Fibroblast of lung (primary cell): ENCODE measurements around the gene RPRD1B.

Experiments
- EZH2 ChIP-seq: IDR thresholded peaks from 2 replicates; pipeline ENCODE4 v1.5.1; 2012; ENCODE audit warnings: low read length, control low read depth, mild to moderate bottlenecking; ENCODE audit errors: missing control alignments
- TF ChIP-seq, protein P1 (sequence below), 2 donors: IDR thresholded peaks in 1 of 2; conservative IDR thresholded peaks in 1 of 2; 1 replicate in 1 of 2; 2 replicates in 1 of 2; pipeline ENCODE4 v1.5.1; 2011 to 2012; ENCODE audit warnings: low read length in 2 of 2, control low read depth in 1 of 2, inconsistent platforms in 1 of 2, low read depth in 1 of 2, mild to moderate bottlenecking in 1 of 2

DNA sequence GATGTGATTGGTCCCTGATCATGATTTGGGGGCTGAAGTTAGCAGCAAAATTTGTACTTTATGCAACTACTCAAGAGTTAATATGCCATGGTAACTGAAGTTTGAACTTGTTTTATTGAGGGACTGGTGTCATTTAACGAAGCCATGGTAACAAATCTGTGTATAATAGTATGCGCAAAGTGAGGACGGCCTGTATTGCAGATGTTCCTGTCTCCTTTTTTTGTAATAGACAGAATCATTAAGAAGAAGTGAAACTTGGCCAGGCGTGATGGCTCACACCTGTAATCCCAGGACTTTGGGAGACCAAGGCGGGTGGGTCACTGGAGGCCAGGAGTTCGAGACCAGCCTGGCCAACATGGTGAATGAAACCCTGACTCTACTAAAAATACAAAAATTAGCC is 22.3 kb downstream of the RPRD1B start:
- TF ChIP-seq, protein P1, sequence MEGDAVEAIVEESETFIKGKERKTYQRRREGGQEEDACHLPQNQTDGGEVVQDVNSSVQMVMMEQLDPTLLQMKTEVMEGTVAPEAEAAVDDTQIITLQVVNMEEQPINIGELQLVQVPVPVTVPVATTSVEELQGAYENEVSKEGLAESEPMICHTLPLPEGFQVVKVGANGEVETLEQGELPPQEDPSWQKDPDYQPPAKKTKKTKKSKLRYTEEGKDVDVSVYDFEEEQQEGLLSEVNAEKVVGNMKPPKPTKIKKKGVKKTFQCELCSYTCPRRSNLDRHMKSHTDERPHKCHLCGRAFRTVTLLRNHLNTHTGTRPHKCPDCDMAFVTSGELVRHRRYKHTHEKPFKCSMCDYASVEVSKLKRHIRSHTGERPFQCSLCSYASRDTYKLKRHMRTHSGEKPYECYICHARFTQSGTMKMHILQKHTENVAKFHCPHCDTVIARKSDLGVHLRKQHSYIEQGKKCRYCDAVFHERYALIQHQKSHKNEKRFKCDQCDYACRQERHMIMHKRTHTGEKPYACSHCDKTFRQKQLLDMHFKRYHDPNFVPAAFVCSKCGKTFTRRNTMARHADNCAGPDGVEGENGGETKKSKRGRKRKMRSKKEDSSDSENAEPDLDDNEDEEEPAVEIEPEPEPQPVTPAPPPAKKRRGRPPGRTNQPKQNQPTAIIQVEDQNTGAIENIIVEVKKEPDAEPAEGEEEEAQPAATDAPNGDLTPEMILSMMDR (conservative IDR thresholded peaks at IDR 0.05 in 1 of 2, IDR thresholded peaks at IDR 0.05 in 1 of 2; ENCODE audit: low read depth in 1 of 2, low read length in 2 of 2) = no peak
- TF ChIP-seq EZH2 = no peak
